ENCODE measurements around the gene TMEM151B. TPM values are rescaled to one million over a fixed set of nuclear protein-coding genes. Genes with fewer than 3 reads are reported as not detected.

The TMEM151B gene
- total and polyA plus RNA-seq, 2 of the 4 experiments (the other 2 are of a cell fraction) = not detected

- Histone ChIP-seq H4K91ac (ENCODE audit: insufficient read depth, low read depth, low read length) (no peak overlapping the region), H3K14ac (replicated peaks; ENCODE audit: low read depth, low read length) (no peak overlapping the region), H3K36me3 (ENCODE audit: control insufficient read depth, insufficient read depth, low read length) (peaks cover 2% of the 10 kb centered on the region; the same call in 1 of the 2 replicates), H3K79me1 (ENCODE audit: low read depth in 1 of 2, low read length in 2 of 2) (peaks cover 0 to 8% of the 10 kb centered on the region in 2 experiments; a peak in 1 of 4 replicates), H3K9me1 (ENCODE audit: insufficient read depth, low read length) (no peaks in the 10 kb centered on the region), H4K8ac (ENCODE audit: low read depth in 2 of 2, low read length in 2 of 2) (no peak overlapping the region), H3K4me3 (ENCODE audit: insufficient read depth, low read depth, low read length) (no peak overlapping the region), H3K23ac (ENCODE audit: low read depth, low read length) (no peak overlapping the region), H3K18ac (ENCODE audit: low read depth, low read length) (no peak overlapping the region), H2BK15ac (ENCODE audit: low read depth, low read length) (no peak overlapping the region), H3K27ac (ENCODE audit: insufficient read depth, low read length) (no peak overlapping the region), H3K4me1 (ENCODE audit: control insufficient read depth, insufficient read depth, low read length) (peaks cover 6% of the 10 kb centered on the region), H3K27me3 (ENCODE audit: control insufficient read depth, insufficient read depth, low read length) (no peaks in the 10 kb centered on the region), H2AK5ac (ENCODE audit: low read depth, low read length) (no peak overlapping the region), H2AFZ (replicated peaks; ENCODE audit: low read length, poor library complexity) (no peak overlapping the region), H2BK20ac (ENCODE audit: low read depth, low read length) (no peak overlapping the region), H2BK5ac (ENCODE audit: low read depth, low read length, poor library complexity, severe bottlenecking) (no peak overlapping the region), H2AK9ac (replicated peaks; ENCODE audit: low read depth, low read length, poor library complexity) (no peak overlapping the region), H3K56ac (ENCODE audit: extremely low read depth, insufficient read depth, low read length) (no peak overlapping the region), H4K5ac (ENCODE audit: low read depth, low read length) (no peak overlapping the region), H3K4ac (ENCODE audit: low read depth, low read length) (no peak overlapping the region), H3K9ac (ENCODE audit: low read depth, low read length) (no peak overlapping the region), H3K9me3 (ENCODE audit: control insufficient read depth, insufficient read depth, low read length) (no peaks in the 10 kb centered on the region), H2BK120ac (ENCODE audit: low read depth, low read length) (no peak overlapping the region), H3K4me2 (ENCODE audit: low read depth, low read length) (no peak overlapping the region), H4K20me1 (ENCODE audit: insufficient read depth, low read length) (no peaks in the 10 kb centered on the region)
- WGBS, 2 experiments (ENCODE audit: extremely low coverage in 2 of 2, insufficient read length in 1 of 2) = 100% methylated on average over 1 of the region's 6 CpGs; no CpG with 5 or more reads in 1 of the 2 experiments
- ATAC-seq (ENCODE audit: low read depth) (no peak), DNase-seq (no peak)
- intact Hi-C loops (cut with micrococcal nuclease) = no loop called here
- BruUV-seq (replicated peaks) = no TSS peak
- dilution Hi-C loops (cut with HindIII; ENCODE audit: low sequenced_read_pairs, unreplicated experiment) = no loop called here
- CTCF ChIA-PET = no interaction called here
- POLR2A ChIA-PET (ENCODE audit: unreplicated experiment) = no interaction called here
- no peak for TF ChIP-seq RFX5 (IDR thresholded peaks at IDR 0.05; ENCODE audit: low read depth, low read length)
- no peak for TF ChIP-seq CHD1 (IDR thresholded peaks at IDR 0.05; ENCODE audit: low read depth, low read length)
- no peak for TF ChIP-seq POLR2A (IDR thresholded peaks at IDR 0.05; ENCODE audit: low read depth, low read length)
- no peak for TF ChIP-seq FOS (IDR thresholded peaks at IDR 0.05; ENCODE audit: low read depth, low read length)
- TF ChIP-seq MAZ (IDR thresholded peaks at IDR 0.05; ENCODE audit: borderline replicate concordance, low read depth, low read length) = no peak
- TF ChIP-seq SMC3 (IDR thresholded peaks at IDR 0.05; ENCODE audit: low read depth, low read length) = no peak
- TF ChIP-seq CEBPB (IDR thresholded peaks at IDR 0.05; ENCODE audit: low read depth, low read length) = no peak
- no peak for TF ChIP-seq ELK1 (IDR thresholded peaks at IDR 0.05; ENCODE audit: borderline replicate concordance, low read depth, low read length)
- TF ChIP-seq MAFK (IDR thresholded peaks at IDR 0.05; ENCODE audit: low read depth, low read length) = no peak
- TF ChIP-seq NFE2L2 (IDR thresholded peaks at IDR 0.05; ENCODE audit: low read depth, low read length) = no peak
- TF ChIP-seq BHLHE40 (IDR thresholded peaks at IDR 0.05; ENCODE audit: low read depth, low read length) = no peak
- TF ChIP-seq CTCF (conservative IDR thresholded peaks at IDR 0.05; ENCODE audit: low read depth, low read length) = no peak
- TF ChIP-seq MXI1 (IDR thresholded peaks at IDR 0.05; ENCODE audit: borderline replicate concordance, low read depth, low read length) = no peak
- in situ Hi-C loops (cut with MboI; ENCODE audit: low sequenced_read_pairs) = no loop called here
Measured at GRCh38 chr6:44228031-44228430, 42.2 kb upstream of the TMEM151B start.
